Measurements from ENCODE around the gene WNK1.
"Not testable (repeated sequence)": the region's sequence is repeated elsewhere in the genome, so short reads cannot be mapped to it uniquely, and the experiment has no call there.

The WNK1 gene

GRCh38 chr12:749751-750270 is 2.6 kb upstream of the WNK1 start:
- DNase-seq: no peak

- DNase-seq: no peak
Observed at GRCh38 chr12:750366-751191, 1.8 kb upstream of the WNK1 start.

GRCh38 chr12:751192-751998 is 984 bp upstream of the WNK1 start:
- peak; percentile 91 for DNase-seq

- peak; percentile 51 for DNase-seq
Observed at GRCh38 chr12:752695-753610, 574 bp downstream of the WNK1 start.

- peak; percentile 40 for DNase-seq
Observed at GRCh38 chr12:753611-754472, 1.5 kb downstream of the WNK1 start.

GRCh38 chr12:754473-754820 is 2.1 kb downstream of the WNK1 start:
- peak; percentile 12 for DNase-seq

- peak; percentile 19 for DNase-seq
Observed at GRCh38 chr12:754851-755562, 2.6 kb downstream of the WNK1 start.

- no peak for DNase-seq
Observed at GRCh38 chr12:759628-760027, 7.2 kb downstream of the WNK1 start.

- no peak for DNase-seq
Observed at GRCh38 chr12:761256-761655, 8.9 kb downstream of the WNK1 start.

- DNase-seq: no peak
Observed at GRCh38 chr12:765840-766239, 13.5 kb downstream of the WNK1 start.

GRCh38 chr12:768434-768833 is 16.1 kb downstream of the WNK1 start:
- DNase-seq: no peak

GRCh38 chr12:770479-770878 is 18.1 kb downstream of the WNK1 start:
- no peak for DNase-seq

- no peak for DNase-seq
Observed at GRCh38 chr12:772056-772697, 19.8 kb downstream of the WNK1 start.

- DNase-seq: no peak
Observed at GRCh38 chr12:774051-774614, 21.8 kb downstream of the WNK1 start.

GRCh38 chr12:775973-776771 is 23.8 kb downstream of the WNK1 start:
- DNase-seq: not testable (repeated sequence)

GRCh38 chr12:776772-777373 is 24.5 kb downstream of the WNK1 start:
- DNase-seq: not testable (repeated sequence)

- no peak for DNase-seq
Observed at GRCh38 chr12:777550-778047, 25.2 kb downstream of the WNK1 start.

- DNase-seq: no peak
Observed at GRCh38 chr12:778615-779014, 26.2 kb downstream of the WNK1 start.
